Transverse colon (tissue), 4 donors: ENCODE data around the gene NDEL1. TPM values are rescaled to one million over a fixed set of nuclear protein-coding genes. Genes with fewer than 3 reads are reported as not detected.

Experiments used
- DNase-seq: peaks from one replicate; pipeline ENCODE4 v3.0.0-alpha.2; 2019
- H3K27ac ChIP-seq, 4 donors: fragments of 200-600 bp; sonication (generic); 2 replicates each; pipeline ENCODE4 v1.5.1; 2016 to 2018; ENCODE audit warnings: inconsistent platforms in 4 of 4
- H3K27me3 ChIP-seq: fragments of 200-600 bp; sonication (generic); 2 replicates; pipeline ENCODE4 v1.5.1; 2017; ENCODE audit warnings: inconsistent platforms
- H3K36me3 ChIP-seq, 4 donors: fragments of 200-600 bp; sonication (generic); 2 replicates each; pipeline ENCODE4 v1.5.1; 2017 to 2019; ENCODE audit warnings: inconsistent platforms in 4 of 4
- H3K4me1 ChIP-seq, 4 donors: fragments of 200-600 bp; sonication (generic); 2 replicates each; pipeline ENCODE4 v1.5.1; 2017 to 2020; ENCODE audit warnings: inconsistent platforms in 4 of 4
- H3K4me3 ChIP-seq, 4 donors: fragments of 200-600 bp; sonication (generic); 1 replicate in 1 of 4; 2 replicates in 3 of 4; pipeline versions ENCODE4 v1.5.1 to v1.6.1; 2017 to 2019; ENCODE audit warnings: inconsistent platforms in 4 of 4
- H3K9me3 ChIP-seq, 2 donors: fragments of 200-600 bp; sonication (generic); 2 replicates each; pipeline ENCODE4 v1.5.1; 2017 to 2019; ENCODE audit warnings: inconsistent platforms in 2 of 2
- CTCF ChIP-seq, 5 experiments: fragments of 200-600 bp in 3 of 5; fragments of 450-650 bp in 2 of 5; sonication (generic) in 3 of 5; IDR thresholded peaks; 1 replicate in 2 of 5; 2 replicates in 3 of 5; pipeline ENCODE4 v1.5.1; 2016 to 2017; ENCODE audit warnings: antibody characterized with exemption in 5 of 5, inconsistent platforms in 3 of 5, mild to moderate bottlenecking in 2 of 5, moderate library complexity in 1 of 5
- EP300 ChIP-seq: sonication (generic); formaldehyde crosslinking; IDR thresholded peaks from one replicate; pipeline ENCODE4 v1.6.1; 2017; ENCODE audit warnings: antibody characterized with exemption, low read depth
- POLR2A ChIP-seq: fragments of 450-650 bp; IDR thresholded peaks from one replicate; pipeline ENCODE4 v1.6.1; 2016; ENCODE audit warnings: antibody characterized with exemption, mild to moderate bottlenecking, moderate library complexity
- POLR2AphosphoS5 ChIP-seq, 3 donors: sonication (generic); formaldehyde crosslinking; IDR thresholded peaks; one replicate each; pipeline ENCODE4 v1.6.1; 2016; ENCODE audit warnings: antibody characterized with exemption in 3 of 3
- WGBS, 2 donors: methylation state at CpG; one replicate each; pipeline ENCODE4 v1.1.5; 2018; ENCODE audit warnings: low coverage in 1 of 2; 5-methylcytosine and 5-hydroxymethylcytosine counted together
- in situ Hi-C, 4 donors: fragments of 200-750 bp; cut with MboI; loops; one replicate each; pipeline versions ENCODE4 v1.15.0 to v1.15.1; 2017; ENCODE audit warnings: low sequenced_read_pairs in 3 of 4, low pct_ligation_motif_present in 1 of 4, low pct_unique_long_range_greater_than_20kb in 1 of 4
- intact Hi-C: fragments of 100-400 bp; cut with DNase I; formaldehyde crosslinking; loops from one replicate; pipeline ENCODE4 v1.15.1; 2023; ENCODE audit warnings: low total_unique reads
- total RNA-seq, 4 donors: library from RNA; depleted of rRNA; stranded (reverse); fragments of >200 nt; gene quantifications; one replicate each; pipeline ENCODE4 v1.1.0, GENCODE V29; 2016

NDEL1 gene
- total RNA-seq, 4 donors from 2014 or later = 28.3 to 82.4 (median 77.2) TPM

GRCh38 chr17:8467527-8467926, 31.8 kb downstream of the NDEL1 start:
- H3K27ac ChIP-seq = no peak overlapping the region
- in situ Hi-C loops = no loop called here
- no peaks in the 10 kb centered on the region for H3K27me3 ChIP-seq
- TF ChIP-seq EP300 = no peak
- no peak for TF ChIP-seq POLR2A
- TF ChIP-seq CTCF (IDR thresholded peaks at IDR 0.05) = no peak
- TF ChIP-seq POLR2AphosphoS5 (IDR thresholded peaks at IDR 0.05) = no peak
- intact Hi-C loops = no loop called here
- WGBS, 2 donors = 73 to 75% methylated on average over 6 to 16 of the region's 16 CpGs
- H3K9me3 ChIP-seq = no peaks in the 10 kb centered on the region
- H3K4me1 ChIP-seq = peaks cover 0 to 11% (median 3%) of the 10 kb centered on the region in 4 donors
- peaks cover 0 to 20% (median 10%) of the 10 kb centered on the region in 4 donors for H3K36me3 ChIP-seq
- no peak overlapping the region for H3K4me3 ChIP-seq
- no peak for DNase-seq

GRCh38 chr17:8468127-8468526, 32.4 kb downstream of the NDEL1 start:
- WGBS, 2 donors = 67 to 87% methylated on average over 3 to 9 of the region's 9 CpGs
- Histone ChIP-seq H3K27me3 (no peaks in the 10 kb centered on the region), H3K27ac (no peak overlapping the region), H3K4me1 (peaks cover 0 to 11% (median 3%) of the 10 kb centered on the region in 4 donors), H3K4me3 (no peak overlapping the region), H3K9me3 (no peaks in the 10 kb centered on the region), H3K36me3 (peaks cover 0 to 16% (median 7%) of the 10 kb centered on the region in 4 donors)
- DNase-seq = no peak
- intact Hi-C loops (no loop called here), in situ Hi-C loops (no loop called here)
- no peak for TF ChIP-seq CTCF (IDR thresholded peaks at IDR 0.05)
- no peak for TF ChIP-seq POLR2AphosphoS5 (IDR thresholded peaks at IDR 0.05)
- no peak for TF ChIP-seq POLR2A
- no peak for TF ChIP-seq EP300

- TF ChIP-seq POLR2AphosphoS5 (IDR thresholded peaks at IDR 0.05) (no peak), POLR2A (no peak), CTCF (IDR thresholded peaks at IDR 0.05) (no peak), EP300 (no peak)
- WGBS, 2 donors = 93% methylated on average over 3 of the region's 3 CpGs; no CpG with 5 or more reads in 1 of the 2 donors
- H3K36me3 ChIP-seq = peaks cover 0 to 18% (median 4%) of the 10 kb centered on the region in 4 donors
Measured at GRCh38 chr17:8468980-8469379, 33.3 kb downstream of the NDEL1 start.

GRCh38 chr17:8469964-8470363, 34.3 kb downstream of the NDEL1 start:
- 81 to 100% methylated on average over 1 to 12 of the region's 12 CpGs for WGBS, 2 donors
- H3K36me3 ChIP-seq = peaks cover 0 to 28% (median 6%) of the 10 kb centered on the region in 4 donors
- in situ Hi-C loops (no loop called here), intact Hi-C loops (no loop called here)
- peaks cover 0 to 11% (median 3%) of the 10 kb centered on the region in 4 donors for H3K4me1 ChIP-seq
- TF ChIP-seq CTCF (IDR thresholded peaks at IDR 0.05) = no peak
- no peak for TF ChIP-seq POLR2A
- TF ChIP-seq EP300 = no peak
- no peak for TF ChIP-seq POLR2AphosphoS5 (IDR thresholded peaks at IDR 0.05)
- H3K4me3 ChIP-seq = no peak overlapping the region
- H3K9me3 ChIP-seq = no peaks in the 10 kb centered on the region
- no peak for DNase-seq
- peak overlapping the region in 1 of 4 donors; percentile 8 for H3K27ac ChIP-seq
- no peaks in the 10 kb centered on the region for H3K27me3 ChIP-seq

More at GRCh38 chr17:8468980-8469379, 33.3 kb downstream of the NDEL1 start:
- no peaks in the 10 kb centered on the region for H3K9me3 ChIP-seq
- DNase-seq = no peak
- H3K27ac ChIP-seq = no peak overlapping the region
- in situ Hi-C loops = no loop called here
- no peaks in the 10 kb centered on the region for H3K27me3 ChIP-seq
- intact Hi-C loops = no loop called here
- peaks cover 0 to 11% (median 3%) of the 10 kb centered on the region in 4 donors for H3K4me1 ChIP-seq
- no peak overlapping the region for H3K4me3 ChIP-seq
